ENCODE data around the gene ATG13. TPM values are rescaled to one million over a fixed set of nuclear protein-coding genes. Genes with fewer than 3 reads are reported as not detected.

ATG13 gene
- total RNA-seq, 4 donors from 2014 or later, result 40.9 to 79.4 (median 66.4) TPM

DNA sequence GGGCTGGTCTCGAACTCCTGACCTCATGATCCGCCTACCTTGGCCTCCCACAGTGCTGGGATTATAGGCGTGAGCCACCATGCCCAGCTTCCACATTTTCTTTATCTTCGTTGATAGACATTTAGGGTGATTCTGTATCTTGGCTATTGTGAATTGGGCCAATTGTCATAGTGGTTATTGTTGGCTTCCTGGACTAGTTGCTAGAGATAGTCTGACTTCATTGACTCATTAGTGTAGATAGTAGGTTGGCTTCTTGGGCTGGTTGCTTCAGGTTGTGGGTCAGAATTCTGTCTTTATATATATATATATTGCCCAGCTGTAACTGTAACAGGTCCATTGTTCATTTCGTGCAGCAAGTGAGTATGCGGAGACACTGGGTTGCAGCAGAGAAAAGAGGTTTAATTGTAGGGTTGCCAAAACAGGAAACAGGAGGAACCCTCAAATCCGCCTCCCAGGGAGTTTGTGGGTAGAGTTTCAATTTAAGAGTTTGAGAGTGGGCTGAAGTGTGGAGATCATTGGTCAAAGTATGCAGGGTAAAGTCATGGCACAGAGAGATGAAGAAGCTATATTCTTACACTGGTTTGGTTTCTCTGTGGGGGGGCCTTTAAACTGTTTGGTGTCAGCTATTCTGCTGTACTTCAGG is 22.0 kb downstream of the ATG13 start:
- peaks cover 0 to 73% (median 0%) of the 10 kb centered on the region in 3 donors for H3K36me3 ChIP-seq
- 92 to 95% methylated on average over 7 of the region's 7 CpGs for WGBS, 2 donors
- H3K9me3 ChIP-seq, result no peaks in the 10 kb centered on the region
- H3K27ac ChIP-seq, result no peak overlapping the region
- H3K4me1 ChIP-seq, result no peaks in the 10 kb centered on the region
- no peak for TF ChIP-seq POLR2A (IDR thresholded peaks at IDR 0.05)
- TF ChIP-seq, protein P1, sequence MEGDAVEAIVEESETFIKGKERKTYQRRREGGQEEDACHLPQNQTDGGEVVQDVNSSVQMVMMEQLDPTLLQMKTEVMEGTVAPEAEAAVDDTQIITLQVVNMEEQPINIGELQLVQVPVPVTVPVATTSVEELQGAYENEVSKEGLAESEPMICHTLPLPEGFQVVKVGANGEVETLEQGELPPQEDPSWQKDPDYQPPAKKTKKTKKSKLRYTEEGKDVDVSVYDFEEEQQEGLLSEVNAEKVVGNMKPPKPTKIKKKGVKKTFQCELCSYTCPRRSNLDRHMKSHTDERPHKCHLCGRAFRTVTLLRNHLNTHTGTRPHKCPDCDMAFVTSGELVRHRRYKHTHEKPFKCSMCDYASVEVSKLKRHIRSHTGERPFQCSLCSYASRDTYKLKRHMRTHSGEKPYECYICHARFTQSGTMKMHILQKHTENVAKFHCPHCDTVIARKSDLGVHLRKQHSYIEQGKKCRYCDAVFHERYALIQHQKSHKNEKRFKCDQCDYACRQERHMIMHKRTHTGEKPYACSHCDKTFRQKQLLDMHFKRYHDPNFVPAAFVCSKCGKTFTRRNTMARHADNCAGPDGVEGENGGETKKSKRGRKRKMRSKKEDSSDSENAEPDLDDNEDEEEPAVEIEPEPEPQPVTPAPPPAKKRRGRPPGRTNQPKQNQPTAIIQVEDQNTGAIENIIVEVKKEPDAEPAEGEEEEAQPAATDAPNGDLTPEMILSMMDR (IDR thresholded peaks at IDR 0.05), result no peak
- no peak overlapping the region for H3K4me3 ChIP-seq
- intact Hi-C loops (cut with DNase I), result no loop called here
- DNase-seq, result no peak
- no peaks in the 10 kb centered on the region for H3K27me3 ChIP-seq

DNA sequence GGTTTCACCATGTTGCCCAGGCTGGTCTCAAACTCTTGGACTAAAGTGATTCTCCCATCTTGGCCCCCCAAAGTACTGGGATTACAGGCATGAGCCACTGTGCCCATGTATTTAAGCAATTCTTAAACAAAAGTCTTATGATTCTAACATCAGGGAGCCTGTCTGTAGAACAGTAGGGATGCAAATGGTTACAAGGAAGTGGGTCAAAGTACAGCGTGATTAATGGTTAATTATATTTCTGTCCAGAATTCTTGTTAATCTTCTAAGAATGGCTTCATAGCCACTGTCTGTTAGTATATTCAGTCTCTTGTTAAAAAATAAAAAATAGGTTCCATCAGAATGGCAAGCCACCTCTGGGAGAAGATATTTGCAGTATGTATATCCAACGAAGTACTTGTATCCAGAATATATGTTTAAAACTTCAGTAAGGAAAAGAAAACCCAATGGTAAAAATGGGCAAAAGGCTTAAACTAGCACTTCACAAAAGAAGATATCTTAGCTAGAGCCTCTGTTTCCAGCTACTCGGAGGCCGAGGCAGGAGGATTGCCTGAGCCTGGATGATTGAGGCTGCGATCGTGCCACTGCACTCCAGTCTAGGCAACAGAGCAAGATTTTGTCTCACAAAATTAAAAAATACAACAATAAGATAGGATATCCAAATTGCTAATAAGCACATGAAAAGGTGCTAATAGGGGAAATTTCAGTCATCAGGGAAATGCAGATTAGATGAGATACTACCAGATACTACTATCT is 22.9 kb downstream of the ATG13 start:
- no peak for TF ChIP-seq POLR2A (IDR thresholded peaks at IDR 0.05)
- TF ChIP-seq, protein P1 (IDR thresholded peaks at IDR 0.05), result no peak
- H3K27ac ChIP-seq, result no peak overlapping the region
- intact Hi-C loops (cut with DNase I), result no loop called here
- H3K36me3 ChIP-seq, result peaks cover 0 to 81% (median 0%) of the 10 kb centered on the region in 3 donors
- H3K4me3 ChIP-seq, result no peak overlapping the region
- no peak for DNase-seq
- H3K27me3 ChIP-seq, result no peaks in the 10 kb centered on the region
- H3K9me3 ChIP-seq, result no peaks in the 10 kb centered on the region
- H3K4me1 ChIP-seq, result no peaks in the 10 kb centered on the region
- WGBS, 2 donors, result 94 to 95% methylated on average over 6 of the region's 6 CpGs

DNA sequence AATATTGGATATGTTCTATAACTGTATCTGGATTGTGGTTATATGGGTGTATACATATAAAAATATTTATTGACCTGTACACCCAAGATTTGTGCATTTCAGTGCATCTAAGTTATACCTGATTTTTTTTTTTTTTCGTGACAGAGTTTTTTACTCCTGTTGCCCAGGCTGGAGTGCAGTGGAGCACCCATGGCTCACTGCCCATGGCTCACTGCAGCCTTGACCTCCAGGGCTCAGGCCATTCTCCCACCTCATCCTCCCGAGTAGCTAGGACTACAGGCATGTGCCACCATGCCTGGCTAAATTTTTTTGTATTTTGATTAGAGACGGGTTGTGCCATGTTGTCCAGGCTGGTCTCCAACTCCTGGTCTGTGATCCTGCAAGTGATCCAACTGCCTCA is 24.3 kb downstream of the ATG13 start:
- no peak overlapping the region for H3K27ac ChIP-seq
- 75 to 76% methylated on average over 3 of the region's 3 CpGs for WGBS, 2 donors
- H3K4me1 ChIP-seq, result no peaks in the 10 kb centered on the region
- DNase-seq, result no peak
- no peaks in the 10 kb centered on the region for H3K9me3 ChIP-seq
- no peaks in the 10 kb centered on the region for H3K27me3 ChIP-seq
- no peak for TF ChIP-seq POLR2A (IDR thresholded peaks at IDR 0.05)
- TF ChIP-seq, protein P1 (IDR thresholded peaks at IDR 0.05), result no peak
- H3K36me3 ChIP-seq, result peaks cover 7 to 83% (median 10%) of the 10 kb centered on the region in 3 donors
- intact Hi-C loops (cut with DNase I), result no loop called here
- H3K4me3 ChIP-seq, result no peak overlapping the region

DNA sequence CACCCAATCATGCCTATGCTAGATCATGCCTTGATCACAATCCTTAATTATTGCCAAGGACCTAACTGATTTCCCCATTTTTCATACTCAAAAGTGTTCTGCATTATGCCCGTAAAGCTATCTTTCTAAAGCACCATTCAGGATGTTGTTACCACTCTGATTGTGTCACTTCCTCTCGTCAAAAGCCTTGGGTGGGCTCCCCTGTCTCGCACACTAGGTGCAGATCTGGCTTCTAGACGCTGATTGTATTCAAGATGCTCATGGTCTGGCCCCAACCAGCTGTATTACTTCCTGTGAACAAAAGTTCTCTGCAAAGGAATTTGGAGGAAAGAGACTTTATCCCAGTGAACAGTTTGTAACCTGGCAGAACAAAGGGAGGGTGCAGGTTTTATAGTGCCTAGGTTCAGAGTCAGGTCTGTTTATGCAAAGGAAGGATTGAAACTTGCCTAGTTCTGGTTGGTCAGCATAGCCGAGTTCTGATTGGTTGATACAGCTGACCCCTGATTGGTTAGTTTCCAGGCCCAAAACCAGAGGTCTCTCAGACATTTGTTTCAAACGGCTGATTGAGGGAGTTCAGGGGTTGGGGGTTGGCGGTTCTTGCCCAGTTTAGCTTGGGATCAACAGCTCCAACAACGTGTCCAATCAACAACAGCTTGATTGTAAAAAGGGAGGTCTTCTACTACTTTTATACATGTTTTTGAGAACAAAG is 25.4 kb downstream of the ATG13 start:
- H3K9me3 ChIP-seq, result no peaks in the 10 kb centered on the region
- H3K4me1 ChIP-seq, result no peaks in the 10 kb centered on the region
- 79 to 90% methylated on average over 6 to 8 of the region's 8 CpGs for WGBS, 2 donors
- H3K27me3 ChIP-seq, result no peaks in the 10 kb centered on the region
- DNase-seq, result no peak
- TF ChIP-seq POLR2A (IDR thresholded peaks at IDR 0.05), result no peak
- TF ChIP-seq, protein P1 (IDR thresholded peaks at IDR 0.05), result no peak
- intact Hi-C loops (cut with DNase I), result no loop called here
- no peak overlapping the region for H3K4me3 ChIP-seq
- H3K36me3 ChIP-seq, result peaks cover 8 to 83% (median 12%) of the 10 kb centered on the region in 3 donors
- H3K27ac ChIP-seq, result no peak overlapping the region

DNA sequence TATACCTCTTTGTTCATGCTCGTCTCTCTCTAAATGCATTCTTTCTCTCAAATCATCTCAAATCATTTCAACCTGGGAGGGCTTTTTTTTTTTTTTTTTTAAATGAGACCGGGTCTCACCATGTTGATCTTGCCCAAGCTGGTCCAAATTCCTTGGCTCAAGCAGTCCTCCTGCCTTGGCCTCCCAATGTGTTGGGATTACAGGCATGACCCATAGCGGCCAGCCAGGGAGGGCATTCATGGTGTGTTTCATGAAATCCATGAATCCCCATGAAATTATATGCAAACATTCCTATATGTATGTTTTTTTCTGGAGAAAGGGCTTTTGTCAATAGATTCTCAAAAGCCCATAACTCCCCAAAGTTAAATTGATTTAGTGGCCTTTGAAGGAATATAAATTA is 26.2 kb downstream of the ATG13 start:
- no peak for DNase-seq
- H3K27ac ChIP-seq, result no peak overlapping the region
- H3K4me3 ChIP-seq, result no peak overlapping the region
- no peaks in the 10 kb centered on the region for H3K27me3 ChIP-seq
- 95 to 100% methylated on average over 3 of the region's 3 CpGs for WGBS, 2 donors
- peaks cover 8 to 85% (median 12%) of the 10 kb centered on the region in 3 donors for H3K36me3 ChIP-seq
- TF ChIP-seq, protein P1 (IDR thresholded peaks at IDR 0.05), result no peak
- TF ChIP-seq POLR2A (IDR thresholded peaks at IDR 0.05), result no peak
- H3K9me3 ChIP-seq, result no peaks in the 10 kb centered on the region
- peaks cover 0 to 6% (median 0%) of the 10 kb centered on the region in 3 donors for H3K4me1 ChIP-seq
- intact Hi-C loops (cut with DNase I), result no loop called here
